GM10248 (cell line): Measurements from ENCODE around the gene TRAF1.
A peak's percentile ranks its signal among the peaks of the same experiment; 100 is the strongest.

Experiments used
- CTCF ChIA-PET: fragments of 300-600 bp; sonication (Branson Sonifier 250); formaldehyde crosslinking; extraction: SDS; loops from one replicate; lab custom pipeline; 2021; ENCODE audit warnings: antibody characterized with exemption; lab: Yijun Ruan, JAX
- POLR2A ChIA-PET: fragments of 350-650 bp; sonication (Branson Sonifier 250); formaldehyde crosslinking; extraction: SDS; loops from one replicate; lab custom pipeline; 2020; ENCODE audit warnings: antibody characterized with exemption; lab: Yijun Ruan, JAX
- DNase-seq: peaks from one replicate; pipeline ENCODE4 v3.0.0; 2012; ENCODE audit errors: extremely low spot score
- CTCF ChIP-seq: IDR thresholded peaks from 2 replicates; pipeline ENCODE4 v1.5.1; 2012; ENCODE audit warnings: mild to moderate bottlenecking, low read depth; ENCODE audit errors: extremely low read depth, missing control alignments, control extremely low read depth

Gene TRAF1

GRCh38 chr9:120927269-120928014 lies 846 bp upstream of the TRAF1 start:
- POLR2A ChIA-PET, result interaction anchor here (0.6 kb wide), 1 partner anchor 217 kb away, joined by 9 read pairs; no protein-coding TSS in a partner anchor
- no peak for DNase-seq
- CTCF ChIA-PET, result interaction anchor here (0.6 to 2.0 kb wide), 2 partner anchors 9 to 10 kb away, joined by 3 to 12 read pairs; no protein-coding TSS in a partner anchor

GRCh38 chr9:120925535-120926396 lies 830 bp downstream of the TRAF1 start:
- DNase-seq, result peak; percentile 72
- TF ChIP-seq CTCF, result no peak
- CTCF ChIA-PET, result interaction anchor here (0.9 to 2.7 kb wide), 8 partner anchors 8 to 170 kb away, joined by 3 to 13 read pairs (median 4); no protein-coding TSS in a partner anchor
- POLR2A ChIA-PET, result interaction anchor here (0.6 to 3.4 kb wide), 8 partner anchors 9 to 146 kb away, joined by 3 to 22 read pairs (median 5); no protein-coding TSS in a partner anchor

More at GRCh38 chr9:120927269-120928014, 846 bp upstream of the TRAF1 start:
- TF ChIP-seq CTCF, result no peak

GRCh38 chr9:120924698-120925534 lies 1.7 kb downstream of the TRAF1 start:
- no peak for DNase-seq
- ChIA-PET CTCF (interaction anchor here (0.7 to 2.7 kb wide), 6 partner anchors 9 to 169 kb away, joined by 3 to 13 read pairs (median 5); no protein-coding TSS in a partner anchor), POLR2A (interaction anchor here (1.0 to 3.4 kb wide), 4 partner anchors 14 to 35 kb away, joined by 3 to 22 read pairs (median 4); no protein-coding TSS in a partner anchor)
- no peak for TF ChIP-seq CTCF

- ChIA-PET POLR2A (interaction anchor here (1.0 to 3.4 kb wide), 3 partner anchors 11 to 27 kb away, joined by 3 to 22 read pairs (median 4); no protein-coding TSS in a partner anchor), CTCF (interaction anchor here (1.1 to 2.7 kb wide), 6 partner anchors 8 to 168 kb away, joined by 3 to 13 read pairs (median 6); no protein-coding TSS in a partner anchor)
- DNase-seq, result no peak
- no peak for TF ChIP-seq CTCF
Observed at GRCh38 chr9:120923620-120924328, 2.8 kb downstream of the TRAF1 start.

GRCh38 chr9:120922404-120923195 lies 4.0 kb downstream of the TRAF1 start:
- ChIA-PET POLR2A (interaction anchor here (1.0 to 1.1 kb wide), 2 partner anchors 10 to 18 kb away, joined by 3 to 4 read pairs; no protein-coding TSS in a partner anchor), CTCF (interaction anchor here (0.7 to 2.7 kb wide), 11 partner anchors 9 to 167 kb away, joined by 3 to 13 read pairs (median 5); no protein-coding TSS in a partner anchor)
- no peak for TF ChIP-seq CTCF
- no peak for DNase-seq
